DMS79 treated with DMSO at 0.1 percent for 48 hours (cell line): Measurements from ENCODE around the gene PCBP3.
"Not testable (repeated sequence)": the region's sequence is repeated elsewhere in the genome, so short reads cannot be mapped to it uniquely, and the experiment has no call there.

Source experiments
- DNase-seq: peaks from one replicate; lab custom pipeline; 2025; lab: John Stamatoyannopoulos, UW

The PCBP3 gene

DNA sequence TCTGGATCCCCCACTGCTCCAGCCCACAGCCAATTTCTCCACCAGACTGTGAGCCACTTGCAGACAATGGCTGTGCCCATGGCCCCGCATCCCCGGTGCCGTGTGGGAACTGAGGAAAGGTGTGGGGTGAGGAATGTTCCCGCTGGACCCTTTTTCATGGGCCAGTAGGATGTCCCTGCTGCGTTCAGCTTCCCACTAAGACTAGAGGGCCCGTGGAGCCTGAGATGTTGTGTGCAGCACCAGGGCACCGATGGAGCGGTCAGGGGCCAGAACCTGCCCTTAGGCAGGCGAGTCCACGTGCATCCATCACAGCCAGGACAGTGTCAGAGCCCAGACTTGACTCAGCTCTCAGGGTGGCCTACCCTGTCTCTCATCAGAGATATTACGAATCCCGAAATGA lies 232.4 kb downstream of the PCBP3 start:
- no peak for DNase-seq

DNA sequence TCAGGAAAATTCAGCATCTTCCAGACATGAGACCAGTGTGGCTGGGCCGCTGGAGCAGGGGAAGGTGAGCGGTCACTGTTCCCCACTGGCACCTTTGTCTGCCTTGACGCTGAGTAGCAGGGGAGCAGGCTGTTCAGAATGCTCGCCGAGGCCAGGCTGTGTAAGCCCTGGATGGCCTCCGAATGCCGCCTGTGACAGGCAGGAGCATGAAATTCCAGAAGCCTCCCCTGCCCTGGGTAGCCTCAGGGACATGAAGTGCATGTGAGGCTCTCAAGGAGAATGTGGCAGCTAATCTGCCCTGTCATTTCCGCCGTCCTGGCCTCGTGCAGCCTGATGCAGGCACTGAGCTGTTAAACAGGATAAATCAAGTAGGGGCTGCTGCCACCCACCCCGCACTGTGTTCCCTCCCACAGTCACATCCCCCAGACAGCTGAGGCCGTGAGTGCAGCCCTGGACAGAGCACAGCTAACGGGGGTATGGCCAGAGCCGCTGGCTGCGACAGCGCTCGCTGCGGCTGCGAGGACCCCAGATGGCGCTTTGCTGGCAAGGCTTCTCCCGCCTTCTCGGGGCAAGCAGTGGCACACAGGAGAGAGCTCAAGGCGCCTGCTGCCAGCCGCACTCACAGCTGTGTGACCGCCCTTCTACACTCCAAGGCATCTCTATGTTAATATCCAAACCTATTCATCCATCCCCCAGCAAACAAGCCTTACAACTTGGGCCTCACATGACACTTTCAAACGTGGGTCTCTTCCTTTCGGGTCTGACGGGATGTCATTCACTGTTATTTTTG lies 233.1 kb downstream of the PCBP3 start:
- DNase-seq: no peak

DNA sequence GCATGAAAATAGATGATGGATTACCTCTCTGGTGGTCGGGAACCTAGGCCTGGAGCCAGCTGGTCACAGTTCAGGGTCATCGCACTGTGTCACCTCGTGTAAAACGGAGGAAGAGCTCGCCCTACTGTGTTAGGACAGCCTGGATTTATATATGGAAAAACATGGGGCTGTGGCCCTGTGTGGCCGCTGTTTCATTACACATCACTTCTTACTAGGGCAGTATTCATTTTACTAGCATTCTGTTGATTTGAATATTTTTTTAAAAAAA lies 233.6 kb downstream of the PCBP3 start:
- no peak for DNase-seq

DNA sequence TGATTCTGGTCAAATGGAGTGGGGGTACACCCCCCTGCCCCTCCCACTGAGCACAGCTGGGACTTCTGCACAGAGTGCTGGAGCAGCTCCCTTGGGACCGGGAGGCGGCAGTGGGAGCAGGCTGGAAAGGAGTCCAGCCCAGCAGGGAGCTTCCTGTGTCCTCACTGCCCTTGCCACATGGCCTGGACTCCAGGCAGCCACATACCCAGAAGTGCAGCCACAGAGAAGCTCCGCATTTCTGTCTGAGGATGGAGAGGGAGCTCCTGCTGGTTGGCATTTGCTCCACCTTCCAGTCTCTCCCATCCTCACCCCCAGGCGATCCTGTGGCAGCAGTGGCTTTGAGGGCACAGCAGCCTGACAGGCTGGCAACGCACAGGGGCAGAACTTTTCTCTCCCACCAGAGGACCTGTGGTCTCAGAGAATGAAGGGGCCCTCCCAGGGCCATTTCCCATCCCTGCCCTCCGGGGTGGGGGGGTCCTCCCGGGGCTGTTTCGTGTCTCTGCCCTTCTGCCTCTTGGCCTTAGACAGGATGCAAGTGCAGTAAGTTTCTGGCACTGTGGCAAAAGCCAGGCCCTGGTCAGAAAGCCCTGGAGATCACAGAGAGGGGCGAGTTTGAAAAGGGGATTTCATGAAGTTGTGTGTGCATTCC lies 234.4 kb downstream of the PCBP3 start:
- DNase-seq: no peak

DNA sequence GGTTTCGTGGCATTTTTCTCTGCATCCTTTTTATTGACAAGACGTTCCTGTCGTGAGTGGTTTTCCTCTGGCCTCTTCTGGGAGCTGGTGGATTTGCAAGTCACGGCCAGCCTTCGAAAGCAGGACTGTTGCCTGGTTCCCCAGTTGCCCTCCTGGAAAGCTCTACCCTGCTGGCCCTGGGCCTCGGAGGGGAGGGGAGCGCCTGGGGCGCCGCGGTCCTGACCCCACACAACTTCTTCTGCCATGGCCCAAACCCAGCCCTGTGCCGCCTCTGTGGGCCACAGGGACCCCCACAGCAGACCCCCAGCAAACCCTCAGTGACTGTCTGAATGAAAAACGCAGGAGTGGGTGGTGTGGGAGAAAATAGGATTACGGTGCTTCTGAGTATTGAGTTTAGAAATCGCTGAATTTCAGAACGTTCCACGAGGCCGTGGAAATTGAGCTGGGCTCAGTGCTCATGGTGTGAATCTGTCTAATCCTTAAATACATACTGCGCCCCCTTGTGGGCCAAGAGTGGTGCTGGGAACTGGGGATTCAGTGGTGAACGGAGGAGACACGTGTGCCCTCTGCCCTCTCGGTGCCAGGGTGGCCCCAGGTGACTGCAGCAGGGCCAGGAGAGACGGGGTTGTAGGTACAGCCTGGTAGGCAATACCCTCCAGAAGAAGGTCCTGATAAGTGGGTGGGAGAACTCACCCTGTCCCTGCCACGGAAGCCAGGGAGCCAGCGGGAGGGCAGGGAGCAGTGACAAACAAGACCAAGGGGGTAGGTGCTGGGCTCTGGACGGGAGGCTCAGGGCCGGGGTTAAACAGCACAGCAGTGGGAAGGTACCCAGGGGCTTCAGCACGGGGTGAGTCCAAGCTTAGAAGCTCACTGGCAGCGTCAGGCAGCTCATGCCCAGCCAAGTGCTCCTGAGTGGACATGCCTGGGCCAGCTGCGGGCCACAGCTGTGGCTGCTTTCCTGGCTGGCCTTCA lies 236.9 kb downstream of the PCBP3 start:
- no peak for DNase-seq

DNA sequence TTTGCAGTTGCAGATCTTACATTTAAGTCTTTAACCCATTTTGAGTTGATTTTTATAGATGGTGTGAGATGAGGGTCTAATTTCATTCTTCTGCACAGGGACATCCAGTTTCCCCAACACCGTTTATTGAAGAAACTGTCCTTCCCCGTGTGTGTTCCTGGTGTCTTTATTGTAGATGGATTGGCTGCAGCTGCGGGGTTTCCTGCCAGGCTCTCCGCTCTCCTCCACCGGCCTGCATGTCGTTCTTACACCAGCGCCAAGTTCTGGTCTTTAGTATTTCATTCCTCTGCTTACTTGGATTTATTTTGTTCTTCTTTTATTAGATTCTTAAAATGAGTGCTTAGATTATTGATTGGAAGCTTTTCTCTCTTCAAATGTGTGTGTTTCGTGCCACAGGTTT lies 239.1 kb downstream of the PCBP3 start:
- DNase-seq: no peak

DNA sequence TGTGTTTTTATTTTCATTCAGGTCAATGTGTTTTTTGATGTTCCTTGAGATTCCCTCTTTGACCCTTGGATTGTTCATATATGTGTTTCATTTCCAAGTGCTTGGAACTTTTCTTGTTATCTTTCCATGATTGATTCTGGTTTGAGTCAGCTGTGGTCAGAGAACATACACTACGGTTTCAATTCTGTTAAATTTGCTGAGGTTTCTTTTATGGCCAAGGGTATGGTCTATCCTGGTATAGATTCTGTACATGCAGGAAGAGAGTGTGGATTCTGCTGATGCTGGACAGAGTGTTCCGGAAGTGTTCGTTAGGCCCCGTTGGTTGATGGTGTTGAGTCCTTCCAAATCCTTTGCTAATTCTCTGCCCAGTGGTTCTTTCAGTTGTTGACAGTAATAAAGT lies 239.6 kb downstream of the PCBP3 start:
- no peak for DNase-seq

DNA sequence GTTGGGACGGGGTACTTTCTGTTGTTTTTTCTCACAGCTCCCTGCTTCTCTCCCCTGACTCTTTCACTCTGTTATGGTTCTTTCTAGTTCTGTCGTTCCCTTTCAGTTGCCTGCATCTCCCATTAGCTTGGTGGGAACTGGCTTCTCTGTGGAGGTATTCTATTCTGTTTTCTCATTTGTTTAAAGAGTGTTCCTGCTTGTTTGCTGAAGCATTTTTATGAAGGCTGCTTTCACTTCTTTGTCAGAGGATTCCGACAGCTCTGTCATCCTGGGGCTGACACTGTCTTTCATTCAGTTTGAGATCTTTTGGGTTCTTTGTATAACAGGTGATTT lies 242.0 kb downstream of the PCBP3 start:
- DNase-seq: no peak

DNA sequence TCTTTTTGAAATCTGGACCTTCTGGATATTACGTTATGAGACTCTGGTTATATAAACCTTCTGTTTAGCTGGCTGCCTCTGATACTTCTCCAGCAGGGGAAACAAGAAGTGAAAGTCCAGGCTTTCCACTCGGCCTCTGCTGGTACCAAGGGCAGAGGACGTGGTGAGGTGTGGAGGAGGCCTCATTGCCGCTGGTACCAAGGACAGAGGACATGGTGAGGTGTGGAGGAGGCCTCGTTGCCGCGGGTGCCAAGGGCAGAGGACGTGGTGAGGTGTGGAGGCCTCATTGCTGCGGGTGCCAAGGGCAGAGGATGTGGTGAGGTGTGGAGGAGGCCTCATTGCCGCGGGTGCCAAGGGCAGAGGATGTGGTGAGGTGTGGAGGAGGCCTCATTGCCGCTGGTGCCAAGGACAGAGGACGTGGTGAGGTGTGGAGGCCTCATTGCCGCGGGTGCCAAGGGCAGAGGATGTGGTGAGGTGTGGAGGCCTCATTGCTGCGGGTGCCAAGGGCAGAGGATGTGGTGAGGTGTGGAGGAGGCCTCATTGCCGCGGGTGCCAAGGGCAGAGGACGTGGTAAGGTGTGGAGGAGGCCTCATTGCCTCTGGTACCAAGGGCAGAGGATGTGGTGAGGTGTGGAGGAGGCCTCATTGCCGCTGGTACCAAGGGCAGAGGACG lies 242.5 kb downstream of the PCBP3 start:
- DNase-seq: not testable (repeated sequence)

DNA sequence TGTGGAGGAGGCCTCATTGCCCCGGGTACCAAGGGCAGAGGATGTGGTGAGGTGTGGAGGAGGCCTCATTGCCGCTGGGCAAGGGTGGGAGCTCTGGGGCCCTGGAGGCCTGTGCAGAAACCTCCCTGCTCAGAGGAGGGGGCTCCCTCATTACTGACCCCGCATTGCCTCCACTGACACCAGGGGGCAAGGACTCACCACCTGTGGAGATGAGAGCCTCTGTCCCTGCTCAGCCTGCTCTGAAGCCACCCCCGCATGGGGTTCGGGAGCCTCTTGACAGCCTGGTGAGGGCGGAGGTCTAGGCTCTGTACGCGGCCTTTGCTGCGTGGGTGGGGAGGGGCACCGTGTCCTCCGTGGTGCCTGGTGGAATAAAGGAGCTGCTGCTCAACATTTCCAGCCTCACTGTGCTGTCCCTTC lies 243.1 kb downstream of the PCBP3 start:
- no peak for DNase-seq

DNA sequence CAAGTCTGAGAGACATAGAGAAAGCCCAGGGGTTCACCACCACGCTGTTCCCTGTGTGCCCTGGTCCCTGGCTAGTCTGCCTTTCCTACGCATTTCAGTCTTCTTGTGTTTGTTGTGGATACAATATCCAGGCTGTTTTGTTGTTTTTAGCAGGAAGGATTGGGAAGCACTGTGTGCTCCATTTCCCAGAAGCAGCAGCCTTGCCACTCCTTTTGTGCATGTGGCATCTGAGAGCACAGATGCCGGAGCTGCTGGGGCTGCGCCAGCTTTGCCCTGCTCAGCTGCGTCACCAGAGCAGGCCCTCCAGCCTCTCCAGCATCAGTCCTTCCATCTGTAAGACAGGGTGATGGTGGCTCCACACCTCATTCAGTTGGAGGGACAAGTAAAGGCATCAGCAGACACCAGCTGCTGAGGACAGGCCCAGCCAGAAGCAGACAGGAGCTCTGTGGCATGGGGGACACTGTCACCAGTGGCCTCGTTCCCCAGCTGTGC lies 243.6 kb downstream of the PCBP3 start:
- no peak for DNase-seq

DNA sequence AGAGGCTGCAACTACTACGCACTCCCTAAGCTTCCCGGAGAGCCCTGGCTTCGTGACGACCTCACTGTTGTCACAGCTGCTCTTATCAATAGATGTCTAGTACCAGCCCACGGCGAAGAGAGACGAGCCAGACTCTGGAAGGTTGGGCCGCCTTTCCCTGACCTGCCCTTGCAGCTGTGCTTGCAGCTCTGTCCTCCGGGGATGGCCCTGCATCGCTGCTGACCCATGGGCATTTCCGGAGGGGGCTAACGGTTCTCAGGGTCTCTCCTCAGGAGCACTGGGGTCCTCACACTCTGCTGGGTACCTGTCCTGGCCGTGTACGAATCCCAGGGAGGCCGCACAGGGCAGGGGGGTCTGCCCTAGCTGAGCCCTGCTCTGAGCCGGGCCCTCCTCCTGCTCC lies 244.3 kb downstream of the PCBP3 start:
- no peak for DNase-seq

DNA sequence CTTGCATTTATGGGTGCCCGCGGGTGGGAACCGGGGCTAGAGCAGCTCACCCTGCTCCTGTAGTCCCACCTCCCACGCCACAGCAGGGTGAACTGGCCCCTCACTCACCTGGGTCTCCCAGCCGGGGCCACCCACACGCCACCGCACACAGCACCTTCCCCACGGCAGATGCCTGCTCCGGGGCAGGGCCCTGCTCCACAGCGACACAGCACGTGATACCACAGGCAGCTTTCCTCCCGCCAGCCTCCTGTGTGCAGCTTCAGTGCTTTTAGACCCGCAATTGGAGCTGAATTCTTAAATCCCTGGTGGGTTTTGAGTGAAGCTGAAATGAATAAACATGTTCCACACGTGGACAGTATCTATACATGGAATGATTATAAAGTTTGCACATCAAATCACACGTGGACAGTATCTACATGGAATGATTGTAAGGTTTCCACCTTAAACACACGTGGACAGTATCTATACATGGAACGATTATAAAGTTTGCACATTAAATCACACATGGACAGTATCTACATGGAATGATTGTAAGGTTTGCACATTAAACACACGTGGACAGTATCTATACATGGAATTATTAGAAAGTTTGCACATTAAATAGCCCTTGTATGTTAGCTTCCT lies 245.0 kb downstream of the PCBP3 start:
- no peak for DNase-seq

DNA sequence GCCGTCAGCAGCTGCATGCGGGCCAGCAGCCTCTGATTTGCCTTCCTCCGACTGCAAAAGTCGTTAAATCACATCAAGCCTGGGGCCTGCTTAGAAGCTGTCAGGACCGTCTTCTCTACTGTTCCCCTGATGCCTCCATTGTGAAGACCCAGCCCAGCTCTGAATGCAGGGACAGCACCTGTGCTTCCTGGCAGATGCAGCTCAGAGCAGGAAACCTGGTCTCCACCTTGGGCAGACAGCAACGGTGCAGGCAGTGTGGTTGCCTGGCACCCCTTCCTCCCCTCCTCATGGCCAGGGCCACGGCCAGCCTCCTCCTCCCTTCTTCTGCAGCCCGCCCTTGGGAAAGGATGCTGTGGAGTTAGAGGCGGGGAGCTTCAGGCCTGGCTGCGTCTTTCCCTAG lies 245.7 kb downstream of the PCBP3 start:
- DNase-seq: no peak

DNA sequence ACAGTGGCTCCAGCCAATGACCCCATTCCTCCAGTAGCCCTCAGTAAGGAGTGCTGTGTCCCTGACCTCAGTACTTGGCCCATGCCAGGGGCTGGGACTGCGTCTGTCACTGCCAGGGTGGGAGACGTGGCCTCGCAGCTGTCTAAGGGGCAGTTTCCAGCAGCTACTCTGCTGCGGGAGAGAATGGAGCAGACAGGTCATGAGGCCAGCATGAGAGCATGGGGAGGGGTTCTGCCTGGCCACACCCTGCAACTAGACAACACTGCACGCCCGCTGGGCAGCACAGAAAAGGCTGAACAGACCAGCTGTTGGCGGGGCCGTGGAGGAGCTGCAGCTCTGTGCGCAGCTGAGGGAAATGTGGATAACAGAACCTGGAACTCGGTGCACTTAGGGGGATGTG lies 246.4 kb downstream of the PCBP3 start:
- DNase-seq: no peak

DNA sequence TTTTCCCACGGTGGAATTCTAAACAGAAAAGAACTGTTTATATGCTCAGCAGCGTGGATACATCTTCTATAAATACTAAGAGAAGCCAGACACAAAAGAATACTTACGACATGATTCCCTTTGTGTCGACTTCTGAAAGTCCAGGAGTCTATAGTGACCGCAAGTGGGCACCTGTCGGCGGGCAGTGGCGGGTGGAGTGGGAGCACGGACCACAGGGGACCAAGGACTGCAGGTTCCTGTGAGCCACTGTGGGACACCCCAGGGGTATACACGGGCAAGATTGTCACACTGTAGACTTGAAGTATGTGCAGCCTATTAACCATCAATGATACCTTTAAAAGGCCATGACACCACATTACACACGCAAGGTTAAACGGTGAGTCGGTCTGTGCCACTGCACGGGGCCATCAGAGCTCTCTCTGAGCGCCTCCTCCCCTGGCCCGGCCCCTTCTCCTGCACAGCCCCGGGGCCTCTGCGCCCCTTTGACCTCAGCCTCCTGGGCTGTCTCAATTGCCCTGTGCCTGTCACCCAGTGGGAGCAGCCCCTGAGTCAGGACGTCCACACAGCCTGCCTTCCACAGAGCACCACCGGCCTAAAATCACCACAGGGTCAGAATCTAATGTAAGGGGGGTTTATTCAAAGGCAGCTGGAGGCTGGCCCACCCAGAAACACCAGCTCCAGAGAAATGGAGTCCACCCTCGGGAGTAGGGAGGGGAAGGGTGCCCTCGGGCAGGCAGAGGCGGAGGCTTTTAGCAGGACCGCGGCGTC lies 248.0 kb downstream of the PCBP3 start:
- no peak for DNase-seq

DNA sequence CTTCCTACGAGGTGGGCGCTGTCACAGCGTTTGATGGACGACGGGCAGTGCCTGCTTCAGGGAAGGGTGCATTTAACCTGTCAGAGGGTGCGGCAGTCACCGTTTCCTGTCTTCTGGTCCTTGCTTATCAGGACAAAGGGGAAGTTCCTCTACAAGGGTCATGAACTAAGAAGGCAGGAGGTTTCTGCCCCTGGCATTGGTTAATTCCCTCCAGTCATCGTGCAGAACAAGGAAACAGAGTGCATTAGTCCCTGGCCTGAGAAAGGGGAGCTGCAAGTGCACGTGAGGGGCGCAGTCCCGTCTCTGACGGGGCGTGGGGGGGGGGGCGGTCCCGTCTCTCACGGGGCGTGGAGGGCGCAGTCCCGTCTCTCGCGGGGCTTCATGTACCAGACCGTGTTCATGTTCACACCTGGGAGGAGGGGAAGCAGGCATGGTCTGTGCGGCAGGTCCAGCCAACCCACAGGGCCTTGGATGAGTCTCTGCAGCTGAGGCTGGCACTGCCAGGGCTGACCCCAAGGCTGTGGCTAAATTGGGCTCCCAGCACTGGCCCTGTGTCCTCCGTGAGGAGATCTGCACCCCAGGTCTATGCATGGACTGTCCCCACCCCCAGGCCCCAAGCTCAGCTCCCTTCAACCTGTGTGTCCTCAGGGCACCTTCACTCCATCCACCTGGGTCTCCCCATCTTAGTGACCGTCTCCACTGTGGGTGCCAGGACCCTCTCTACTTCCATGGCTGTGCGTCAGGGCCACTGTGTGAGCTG lies 248.8 kb downstream of the PCBP3 start:
- no peak for DNase-seq

DNA sequence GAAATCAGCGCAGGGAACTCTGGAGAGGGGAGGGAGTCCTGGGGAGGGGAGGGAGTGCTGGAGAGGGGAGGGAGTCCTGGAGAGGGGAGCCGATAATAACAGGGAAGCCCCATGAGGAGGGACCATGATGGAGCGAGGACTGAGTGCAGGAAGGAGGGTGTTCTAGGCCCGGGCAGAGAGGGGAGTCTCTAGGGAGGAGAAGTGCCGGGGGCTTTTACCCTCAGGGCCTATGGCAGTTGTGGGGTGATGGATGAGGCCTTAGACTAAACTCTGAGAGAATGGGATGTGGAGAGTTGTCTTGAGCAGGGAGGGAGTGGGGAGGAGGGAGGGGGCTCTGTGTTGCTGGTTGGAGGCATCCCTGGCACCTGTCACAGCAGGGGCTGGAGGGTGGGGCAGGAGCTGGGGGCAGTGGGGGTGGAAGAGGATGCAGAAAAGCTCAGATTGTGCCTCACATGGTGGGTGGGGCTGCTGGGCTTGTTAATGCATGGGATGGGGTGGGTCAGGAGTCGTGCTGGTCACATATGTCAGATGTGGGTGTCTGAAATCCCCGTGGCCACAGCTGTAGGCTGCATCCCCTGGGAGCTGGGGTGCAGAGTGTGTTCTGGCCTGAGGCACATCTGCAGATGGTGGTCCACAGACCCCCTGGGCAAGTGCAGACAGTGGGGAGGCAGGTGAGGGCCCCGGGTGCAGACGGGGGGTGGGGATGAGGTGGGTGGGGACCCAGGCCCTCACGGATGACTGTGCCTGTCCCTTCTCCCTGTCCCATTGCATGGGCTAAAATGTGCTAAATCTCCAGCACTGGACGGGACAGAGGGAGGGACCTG lies 249.6 kb downstream of the PCBP3 start:
- DNase-seq: no peak

DNA sequence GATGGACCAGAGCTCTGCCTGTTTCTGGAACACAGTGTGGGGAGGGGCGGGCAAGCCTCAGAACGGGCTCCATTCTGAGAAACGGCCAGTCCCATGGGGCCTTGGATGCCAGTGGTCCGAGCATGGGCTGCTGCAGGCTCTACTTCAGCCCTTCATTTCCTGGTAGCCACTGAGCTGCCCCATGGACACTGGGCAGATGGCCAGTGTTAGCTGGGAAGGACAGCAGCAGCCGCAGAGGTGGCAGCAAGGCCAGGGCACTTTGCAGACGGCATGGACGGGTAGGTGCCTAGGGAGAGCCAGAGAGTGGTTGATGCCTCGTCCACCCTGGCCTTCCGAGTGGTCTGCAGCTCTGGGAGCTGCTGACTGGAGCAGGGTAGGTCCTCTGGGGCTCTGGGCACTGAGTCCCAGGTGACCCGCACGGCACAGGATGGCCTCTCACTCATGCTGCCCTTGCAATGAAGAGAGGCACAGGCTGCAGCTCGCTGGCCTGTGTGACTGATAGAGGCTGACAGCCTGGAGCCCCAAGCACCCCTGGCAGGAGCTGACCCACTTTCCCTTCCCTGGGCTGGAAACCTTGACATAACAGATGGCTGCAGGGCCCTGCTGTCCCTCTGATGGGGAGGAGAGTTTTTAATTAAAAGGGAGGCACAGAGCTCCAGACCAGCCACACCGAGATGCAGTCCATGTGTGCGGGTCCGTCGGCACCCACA lies 250.4 kb downstream of the PCBP3 start:
- no peak for DNase-seq
